SK-N-SH (cell line): Measurements from ENCODE around the gene NLN. TPM values are rescaled to one million over a fixed set of nuclear protein-coding genes. Genes with fewer than 3 reads are reported as not detected.

ENCODE experiments used
- CTCF ChIA-PET: fragments of 300-600, 350-600 bp; formaldehyde crosslinking; extraction: SDS; loops from one replicate; lab custom pipeline; 2021; lab: Yijun Ruan, JAX
- POLR2A ChIA-PET: fragments of 350-600 bp; sonication (Branson Sonifier 250); formaldehyde crosslinking; extraction: SDS; loops from one replicate; lab custom pipeline; 2020; ENCODE audit warnings: antibody characterized with exemption, inconsistent platforms; lab: Yijun Ruan, JAX
- DNase-seq: peaks from one replicate; pipeline ENCODE4 v3.0.0; 2012
- H2AFZ ChIP-seq: fragments of 200-600 bp; sonication (generic); 2 replicates; pipeline ENCODE4 v1.8.1; 2016; ENCODE audit warnings: antibody characterized with exemption, mild to moderate bottlenecking, low read depth
- H3F3A ChIP-seq: fragments of 200-600 bp; sonication (generic); replicated peaks from 2 replicates; pipeline ENCODE3; 2016; ENCODE audit warnings: antibody characterized with exemption, mild to moderate bottlenecking; ENCODE audit not compliant: insufficient read depth
- H3K27ac ChIP-seq, 2 experiments: fragments of 200-500 bp in 1 of 2; fragments of 200-600 bp in 1 of 2; sonication (Bioruptor generic) in 1 of 2; sonication (generic), shearing (Covaris generic) in 1 of 2; 2 replicates each; pipeline versions ENCODE4 v1.5.1 to v1.6.1; 2014 to 2016; ENCODE audit warnings: low read depth in 2 of 2, inconsistent platforms in 1 of 2, low read length in 1 of 2, mild to moderate bottlenecking in 1 of 2, mixed read lengths in 1 of 2
- H3K27me3 ChIP-seq: fragments of 200-600 bp; sonication (generic), shearing (Covaris generic); 2 replicates; pipeline ENCODE4 v1.6.1; 2016; ENCODE audit warnings: mixed run types; ENCODE audit not compliant: insufficient read depth
- H3K36me3 ChIP-seq, 2 experiments: fragments of 200-500 bp in 1 of 2; fragments of 200-600 bp in 1 of 2; sonication (Bioruptor generic) in 1 of 2; sonication (generic) in 1 of 2; replicated peaks in 1 of 2; 2 replicates each; pipeline versions ENCODE3 to v1.5.1; 2014 to 2016; ENCODE audit warnings: low read length in 1 of 2, mild to moderate bottlenecking in 1 of 2; ENCODE audit not compliant: insufficient read depth in 2 of 2, control insufficient read depth in 1 of 2
- H3K4me1 ChIP-seq, 2 experiments: fragments of 200-500 bp in 1 of 2; fragments of 200-600 bp in 1 of 2; sonication (Bioruptor generic) in 1 of 2; sonication (generic), shearing (Covaris generic) in 1 of 2; 2 replicates each; pipeline versions ENCODE4 v1.5.1 to v1.6.1; 2014 to 2016; ENCODE audit warnings: low read depth in 1 of 2, low read length in 1 of 2, mixed run types in 1 of 2; ENCODE audit not compliant: insufficient read depth in 2 of 2, control insufficient read depth in 1 of 2
- H3K4me2 ChIP-seq: fragments of 200-600 bp; sonication (generic), shearing (Covaris generic); 2 replicates; pipeline ENCODE4 v1.6.1; 2017; ENCODE audit warnings: mixed run types
- H3K4me3 ChIP-seq, 2 experiments: fragments of 200-500 bp in 1 of 2; fragments of 200-600 bp in 1 of 2; sonication (Bioruptor generic) in 1 of 2; sonication (generic), shearing (Covaris generic) in 1 of 2; 2 replicates each; pipeline versions ENCODE4 v1.5.1 to v1.8.1; 2014 to 2016; ENCODE audit warnings: low read depth in 2 of 2, inconsistent platforms in 1 of 2, low read length in 1 of 2, mild to moderate bottlenecking in 1 of 2, mixed read lengths in 1 of 2, moderate library complexity in 1 of 2
- H3K79me2 ChIP-seq: fragments of 200-600 bp; sonication (generic); 2 replicates; pipeline ENCODE4 v1.8.1; 2017; ENCODE audit warnings: mild to moderate bottlenecking; ENCODE audit not compliant: insufficient read depth
- H3K9ac ChIP-seq: fragments of 200-600 bp; sonication (generic); 2 replicates; pipeline ENCODE4 v1.6.1; 2017; ENCODE audit warnings: mixed run types
- H3K9me2 ChIP-seq: fragments of 200-600 bp; sonication (generic); 2 replicates; pipeline ENCODE4 v1.6.1; 2017; ENCODE audit warnings: mixed run types
- H3K9me3 ChIP-seq: fragments of 200-600 bp; sonication (generic); 2 replicates; pipeline ENCODE4 v1.6.1; 2017; ENCODE audit warnings: mixed run types, mild to moderate bottlenecking, moderate library complexity
- H4K20me1 ChIP-seq: fragments of 200-600 bp; sonication (generic); 2 replicates; pipeline ENCODE4 v1.6.1; 2017; ENCODE audit warnings: mild to moderate bottlenecking, mixed run types; ENCODE audit not compliant: insufficient read depth
- CHD2 ChIP-seq: fragments of 150-350 bp; IDR thresholded peaks from 2 replicates; pipeline ENCODE4 v1.6.1; 2018; ENCODE audit warnings: low read length; ENCODE audit not compliant: partially characterized antibody
- CTCF ChIP-seq: fragments of 200-600 bp; sonication (generic); IDR thresholded peaks from 2 replicates; pipeline ENCODE4 v1.6.1; 2017; ENCODE audit warnings: antibody characterized with exemption, mild to moderate bottlenecking, moderate library complexity
- EZH2phosphoT487 ChIP-seq: fragments of 200-600 bp; sonication (generic); IDR thresholded peaks from 2 replicates; pipeline ENCODE4 v1.6.1; 2017; ENCODE audit warnings: low read depth, mixed run types, mild to moderate bottlenecking, antibody characterized with exemption, moderate library complexity, borderline replicate concordance
- FOXJ3 ChIP-seq: sonication (generic); formaldehyde crosslinking; IDR thresholded peaks from 2 replicates; pipeline ENCODE4 v1.5.1; 2020; ENCODE audit warnings: mild to moderate bottlenecking, missing genetic modification reagents
- GABPA ChIP-seq: IDR thresholded peaks from 2 replicates; pipeline ENCODE4 v1.4.0; 2012; ENCODE audit warnings: low read depth, mild to moderate bottlenecking
- GATA2 ChIP-seq: sonication (generic); formaldehyde crosslinking; IDR thresholded peaks from 2 replicates; pipeline ENCODE4 v1.5.0; 2020; ENCODE audit warnings: mild to moderate bottlenecking, missing genetic modification reagents
- MEF2A ChIP-seq: IDR thresholded peaks from 2 replicates; pipeline ENCODE4 v1.4.0; 2012; ENCODE audit warnings: low read depth, borderline replicate concordance
- MXI1 ChIP-seq: IDR thresholded peaks from 2 replicates; pipeline ENCODE4 v1.6.1; 2012; ENCODE audit warnings: mild to moderate bottlenecking, low read depth, low read length, improper control_type of control experiment
- NFIC ChIP-seq: IDR thresholded peaks from 2 replicates; pipeline ENCODE4 v1.4.0; 2012; ENCODE audit warnings: borderline replicate concordance
- NRF1 ChIP-seq: IDR thresholded peaks from 2 replicates; pipeline ENCODE4 v1.6.1; 2012; ENCODE audit warnings: low read depth, mild to moderate bottlenecking, low read length
- POLR2AphosphoS5 ChIP-seq: IDR thresholded peaks from 2 replicates; pipeline ENCODE4 v1.6.1; 2012; ENCODE audit warnings: low read depth, low read length
- RAD21 ChIP-seq: IDR thresholded peaks from 2 replicates; pipeline ENCODE4 v1.6.1; 2012; ENCODE audit warnings: mild to moderate bottlenecking, low read length
- RCOR1 ChIP-seq: fragments of 150-350 bp; IDR thresholded peaks from 2 replicates; pipeline ENCODE4 v1.6.1; 2017; ENCODE audit warnings: antibody characterized with exemption, low read length
- RXRA ChIP-seq: IDR thresholded peaks from 2 replicates; pipeline ENCODE4 v1.4.0; 2012; ENCODE audit warnings: low read depth, mild to moderate bottlenecking, borderline replicate concordance
- SIN3A ChIP-seq: IDR thresholded peaks from 2 replicates; pipeline ENCODE4 v1.6.1; 2012; ENCODE audit warnings: low read depth, mild to moderate bottlenecking, low read length, moderate library complexity, borderline replicate concordance
- SMC3 ChIP-seq: IDR thresholded peaks from 2 replicates; pipeline ENCODE4 v1.6.1; 2012; ENCODE audit warnings: low read depth, low read length, improper control_type of control experiment
- TCF12 ChIP-seq: IDR thresholded peaks from 2 replicates; pipeline ENCODE4 v1.4.0; 2012
- USF1 ChIP-seq: IDR thresholded peaks from 2 replicates; pipeline ENCODE4 v1.4.0; 2012; ENCODE audit warnings: low read depth, borderline replicate concordance
- YY1 ChIP-seq: IDR thresholded peaks from 2 replicates; pipeline ENCODE4 v1.4.0; 2012; ENCODE audit warnings: low read depth, mild to moderate bottlenecking
- WGBS: methylation state at CpG from one replicate; pipeline ENCODE4 v1.1.6; 2017; ENCODE audit warnings: low lambda C conversion rate; 5-methylcytosine and 5-hydroxymethylcytosine counted together
- polyA plus RNA-seq, 3 experiments: library from polyadenylated mRNA; depleted of rRNA; stranded (reverse); fragments of >200 nt; gene quantifications; 2 replicates each; pipeline ENCODE4 v1.2.3, GENCODE V29; 2012
- TF ChIP-seq, protein P1 (sequence below): IDR thresholded peaks from 2 replicates; pipeline ENCODE4 v1.6.1; 2012; ENCODE audit warnings: mild to moderate bottlenecking, low read depth, low read length, moderate library complexity

The NLN gene
- polyA plus RNA-seq, 1 of the 3 experiments (the other 2 are of a cell fraction), result 17.1 TPM

DNA sequence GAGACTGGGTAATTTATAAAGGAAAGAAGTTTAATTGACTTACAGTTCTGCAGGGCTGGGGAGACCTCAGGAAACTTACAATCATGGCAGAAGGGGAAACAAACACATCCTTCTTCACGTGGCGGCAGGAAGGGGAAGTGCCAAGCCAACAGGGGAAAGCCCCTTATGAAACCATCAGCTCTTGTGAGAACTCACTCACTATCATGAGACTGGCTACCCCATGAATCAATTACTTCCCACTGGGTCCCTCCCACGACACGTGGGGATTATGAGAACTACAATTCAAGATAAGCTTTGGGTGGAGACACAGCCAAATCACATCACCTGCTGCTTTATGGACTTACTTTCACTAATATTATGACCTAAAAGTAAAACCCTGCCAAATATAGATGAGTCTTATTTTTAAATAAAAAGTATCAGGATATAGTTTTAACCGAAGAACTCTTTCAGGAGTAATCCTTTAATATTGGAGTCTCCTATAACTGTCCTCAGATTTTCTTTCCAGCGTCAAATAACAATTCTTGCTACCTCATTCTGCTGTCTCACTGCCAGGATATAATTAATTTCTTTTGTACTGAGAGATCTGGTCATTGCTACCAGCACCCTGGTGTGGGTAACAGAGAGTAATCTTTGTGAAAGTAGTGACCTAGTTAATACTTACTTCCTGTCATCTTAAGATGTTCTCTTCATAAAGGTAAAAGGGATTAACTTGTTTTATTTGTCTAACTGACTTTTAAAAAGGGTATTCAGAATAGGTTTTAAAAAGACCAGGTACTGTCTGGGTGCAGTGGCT, 68.6 kb downstream of the NLN start:
- TF ChIP-seq FOXJ3 (CRISPR knock-in tag), result no peak
- no peak for TF ChIP-seq GABPA
- TF ChIP-seq RXRA, result no peak
- TF ChIP-seq GATA2, result no peak
- TF ChIP-seq RAD21, result no peak
- no peak for TF ChIP-seq TCF12
- no peak for TF ChIP-seq RCOR1
- TF ChIP-seq NRF1, result no peak
- TF ChIP-seq CHD2, result no peak
- TF ChIP-seq SIN3A, result no peak
- no peak for TF ChIP-seq NFIC
- Histone ChIP-seq H3K27me3 (no peaks in the 10 kb centered on the region), H3F3A (no peaks in the 10 kb centered on the region), H2AFZ (no peak overlapping the region), H3K9me3 (no peaks in the 10 kb centered on the region), H3K9me2 (no peaks in the 10 kb centered on the region), H3K4me3 (no peak overlapping the region), H3K4me1 (no peaks in the 10 kb centered on the region; a peak in 1 of 4 replicates), H3K27ac (no peak overlapping the region), H3K79me2 (no peaks in the 10 kb centered on the region; the same call in 1 of the 2 replicates), H3K36me3 (peaks cover 18 to 35% of the 10 kb centered on the region in 2 experiments), H4K20me1 (no peaks in the 10 kb centered on the region), H3K4me2 (no peak overlapping the region), H3K9ac (no peak overlapping the region)
- ChIA-PET CTCF (no interaction called here), POLR2A (no interaction called here)
- DNase-seq, result no peak
- WGBS, result 92% methylated on average over 6 of the region's 6 CpGs

GRCh38 chr5:65791712-65792673, 70.0 kb downstream of the NLN start:
- no peak overlapping the region for H3K4me2 ChIP-seq
- H3K27ac ChIP-seq, result no peak overlapping the region
- peaks cover 10 to 25% of the 10 kb centered on the region in 2 experiments for H3K36me3 ChIP-seq
- H2AFZ ChIP-seq, result no peak overlapping the region
- no peaks in the 10 kb centered on the region; a peak in 1 of 4 replicates for H3K4me1 ChIP-seq
- H4K20me1 ChIP-seq, result no peaks in the 10 kb centered on the region
- CTCF ChIA-PET, result no interaction called here
- H3K79me2 ChIP-seq, result no peaks in the 10 kb centered on the region; the same call in 1 of the 2 replicates
- H3K27me3 ChIP-seq, result no peaks in the 10 kb centered on the region
- no peak overlapping the region for H3K4me3 ChIP-seq
- no peak overlapping the region for H3K9ac ChIP-seq
- 97% methylated on average over 17 of the region's 17 CpGs for WGBS
- DNase-seq, result no peak
- H3F3A ChIP-seq, result peaks cover 6% of the 10 kb centered on the region
- no peaks in the 10 kb centered on the region for H3K9me2 ChIP-seq
- no peaks in the 10 kb centered on the region for H3K9me3 ChIP-seq
- POLR2A ChIA-PET, result no interaction called here
- TF ChIP-seq NRF1 (no peak), CTCF (no peak), MXI1 (no peak), MEF2A (no peak), RAD21 (no peak), NFIC (no peak), YY1 (no peak), USF1 (no peak), POLR2AphosphoS5 (no peak), SMC3 (no peak), EZH2phosphoT487 (no peak), CHD2 (no peak)
- TF ChIP-seq, protein P1, sequence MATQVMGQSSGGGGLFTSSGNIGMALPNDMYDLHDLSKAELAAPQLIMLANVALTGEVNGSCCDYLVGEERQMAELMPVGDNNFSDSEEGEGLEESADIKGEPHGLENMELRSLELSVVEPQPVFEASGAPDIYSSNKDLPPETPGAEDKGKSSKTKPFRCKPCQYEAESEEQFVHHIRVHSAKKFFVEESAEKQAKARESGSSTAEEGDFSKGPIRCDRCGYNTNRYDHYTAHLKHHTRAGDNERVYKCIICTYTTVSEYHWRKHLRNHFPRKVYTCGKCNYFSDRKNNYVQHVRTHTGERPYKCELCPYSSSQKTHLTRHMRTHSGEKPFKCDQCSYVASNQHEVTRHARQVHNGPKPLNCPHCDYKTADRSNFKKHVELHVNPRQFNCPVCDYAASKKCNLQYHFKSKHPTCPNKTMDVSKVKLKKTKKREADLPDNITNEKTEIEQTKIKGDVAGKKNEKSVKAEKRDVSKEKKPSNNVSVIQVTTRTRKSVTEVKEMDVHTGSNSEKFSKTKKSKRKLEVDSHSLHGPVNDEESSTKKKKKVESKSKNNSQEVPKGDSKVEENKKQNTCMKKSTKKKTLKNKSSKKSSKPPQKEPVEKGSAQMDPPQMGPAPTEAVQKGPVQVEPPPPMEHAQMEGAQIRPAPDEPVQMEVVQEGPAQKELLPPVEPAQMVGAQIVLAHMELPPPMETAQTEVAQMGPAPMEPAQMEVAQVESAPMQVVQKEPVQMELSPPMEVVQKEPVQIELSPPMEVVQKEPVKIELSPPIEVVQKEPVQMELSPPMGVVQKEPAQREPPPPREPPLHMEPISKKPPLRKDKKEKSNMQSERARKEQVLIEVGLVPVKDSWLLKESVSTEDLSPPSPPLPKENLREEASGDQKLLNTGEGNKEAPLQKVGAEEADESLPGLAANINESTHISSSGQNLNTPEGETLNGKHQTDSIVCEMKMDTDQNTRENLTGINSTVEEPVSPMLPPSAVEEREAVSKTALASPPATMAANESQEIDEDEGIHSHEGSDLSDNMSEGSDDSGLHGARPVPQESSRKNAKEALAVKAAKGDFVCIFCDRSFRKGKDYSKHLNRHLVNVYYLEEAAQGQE, result no peak
